SU-DHL-6 (cell line): ENCODE data around the gene RHEX.

Experiments
- H2AFZ ChIP-seq: fragments of 200-600 bp; sonication (generic); 2 replicates; pipeline ENCODE4 v1.6.1; 2014; ENCODE audit warnings: low read depth, mild to moderate bottlenecking, moderate library complexity, mixed read lengths, antibody characterized with exemption, low read length; ENCODE audit not compliant: severe bottlenecking
- H3F3A ChIP-seq: fragments of 200-600 bp; shearing (Covaris generic); 2 replicates; pipeline ENCODE4 v1.6.0; 2016; ENCODE audit warnings: antibody characterized with exemption, mild to moderate bottlenecking; ENCODE audit not compliant: insufficient read depth
- H3K27ac ChIP-seq: fragments of 200-600 bp; sonication (generic); 2 replicates; pipeline ENCODE4 v1.5.1; 2016; ENCODE audit warnings: low read depth, mild to moderate bottlenecking, low read length, moderate library complexity, mixed read lengths
- H3K27me3 ChIP-seq: fragments of 200-600 bp; sonication (generic), shearing (Covaris generic); 2 replicates; pipeline ENCODE4 v1.6.0; 2014; ENCODE audit warnings: mild to moderate bottlenecking, low read length
- H3K36me3 ChIP-seq: fragments of 200-600 bp; sonication (generic); 2 replicates; pipeline ENCODE4 v1.6.1; 2014; ENCODE audit warnings: mild to moderate bottlenecking, low read length, mixed read lengths
- H3K4me2 ChIP-seq: fragments of 300-600, 200-600 bp; shearing (Covaris generic), sonication (generic); 2 replicates; pipeline ENCODE4 v1.6.0; 2014; ENCODE audit warnings: low read length, low read depth, mild to moderate bottlenecking; ENCODE audit not compliant: poor library complexity, severe bottlenecking
- H3K4me3 ChIP-seq: fragments of 200-600 bp; sonication (generic); 2 replicates; pipeline ENCODE4 v1.5.1; 2014; ENCODE audit warnings: antibody characterized with exemption, low read length, mild to moderate bottlenecking, mixed read lengths; ENCODE audit not compliant: insufficient read depth, poor library complexity, severe bottlenecking
- H3K79me2 ChIP-seq: fragments of 200-600 bp; sonication (generic); 2 replicates; pipeline ENCODE4 v1.6.1; 2014; ENCODE audit warnings: mild to moderate bottlenecking, low read length, moderate library complexity; ENCODE audit not compliant: insufficient read depth
- H3K9ac ChIP-seq: fragments of 200-600 bp; sonication (generic); 2 replicates; pipeline ENCODE4 v1.7.0; 2014; ENCODE audit warnings: mild to moderate bottlenecking, low read length
- H3K9me2 ChIP-seq: fragments of 200-600 bp; sonication (generic); replicated peaks from 2 replicates; pipeline ENCODE4 v1.6.1; 2014; ENCODE audit warnings: low read length; ENCODE audit not compliant: insufficient read depth
- H3K9me3 ChIP-seq: fragments of 200-600 bp; sonication (generic); 2 replicates; pipeline ENCODE4 v1.6.1; 2014; ENCODE audit warnings: low read length, mixed read lengths; ENCODE audit not compliant: insufficient read depth
- H4K20me1 ChIP-seq: fragments of 200-600 bp; sonication (generic); 2 replicates; pipeline ENCODE4 v1.6.1; 2014; ENCODE audit warnings: low read depth, mild to moderate bottlenecking, antibody characterized with exemption, low read length, moderate library complexity, mixed read lengths
- EZH2phosphoT487 ChIP-seq: fragments of 200-600 bp; sonication (generic), shearing (Covaris generic); conservative IDR thresholded peaks from 2 replicates; pipeline ENCODE4 v1.6.1; 2018; ENCODE audit warnings: mild to moderate bottlenecking, antibody characterized with exemption, low read length, moderate library complexity, mixed read lengths
- TF ChIP-seq, protein P1 (sequence below): fragments of 200-600 bp; sonication (generic); IDR thresholded peaks from one replicate; pipeline ENCODE4 v1.5.1; 2017; ENCODE audit warnings: antibody characterized with exemption, mild to moderate bottlenecking, low read length, moderate library complexity; ENCODE audit not compliant: insufficient read depth, poor library complexity, severe bottlenecking

The RHEX gene

DNA sequence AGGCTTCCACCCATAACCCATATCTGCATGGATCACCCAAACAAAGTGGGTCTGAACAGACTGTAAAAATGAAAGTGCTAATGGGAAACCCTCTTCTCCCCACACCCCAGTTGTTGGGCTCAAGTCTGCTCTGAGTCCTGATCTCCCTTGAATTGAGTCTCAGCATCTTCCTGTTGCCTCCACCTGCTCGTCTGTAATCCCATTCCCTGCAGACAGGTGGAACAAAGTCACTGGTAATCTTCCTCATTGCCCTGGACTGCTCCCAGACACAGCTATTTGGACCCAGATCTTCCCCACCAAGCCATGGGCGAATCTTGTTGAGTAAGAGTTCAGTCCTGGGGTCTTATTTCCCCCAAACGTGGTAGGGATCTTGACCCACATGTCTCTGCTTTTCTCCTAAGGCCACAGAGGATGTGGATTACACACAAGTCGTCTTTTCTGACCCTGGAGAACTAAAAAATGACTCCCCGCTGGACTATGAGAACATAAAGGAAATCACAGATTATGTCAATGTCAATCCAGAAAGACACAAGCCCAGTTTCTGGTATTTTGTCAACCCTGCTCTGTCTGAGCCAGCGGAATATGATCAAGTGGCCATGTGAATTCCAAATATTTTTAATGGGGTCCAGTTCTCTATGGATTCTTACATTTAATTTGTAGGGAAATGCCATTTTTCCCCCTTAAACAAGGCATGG, 48.5 kb downstream of the RHEX start:
- Histone ChIP-seq H3K9ac (no peak overlapping the region), H3F3A (no peaks in the 10 kb centered on the region), H3K27me3 (no peaks in the 10 kb centered on the region), H3K79me2 (no peaks in the 10 kb centered on the region), H3K27ac (no peak overlapping the region), H4K20me1 (no peaks in the 10 kb centered on the region), H2AFZ (no peak overlapping the region), H3K4me3 (no peak overlapping the region), H3K9me3 (no peaks in the 10 kb centered on the region), H3K36me3 (no peaks in the 10 kb centered on the region), H3K9me2 (no peaks in the 10 kb centered on the region), H3K4me2 (no peak overlapping the region)
- no peak for TF ChIP-seq EZH2phosphoT487
- TF ChIP-seq, protein P1, sequence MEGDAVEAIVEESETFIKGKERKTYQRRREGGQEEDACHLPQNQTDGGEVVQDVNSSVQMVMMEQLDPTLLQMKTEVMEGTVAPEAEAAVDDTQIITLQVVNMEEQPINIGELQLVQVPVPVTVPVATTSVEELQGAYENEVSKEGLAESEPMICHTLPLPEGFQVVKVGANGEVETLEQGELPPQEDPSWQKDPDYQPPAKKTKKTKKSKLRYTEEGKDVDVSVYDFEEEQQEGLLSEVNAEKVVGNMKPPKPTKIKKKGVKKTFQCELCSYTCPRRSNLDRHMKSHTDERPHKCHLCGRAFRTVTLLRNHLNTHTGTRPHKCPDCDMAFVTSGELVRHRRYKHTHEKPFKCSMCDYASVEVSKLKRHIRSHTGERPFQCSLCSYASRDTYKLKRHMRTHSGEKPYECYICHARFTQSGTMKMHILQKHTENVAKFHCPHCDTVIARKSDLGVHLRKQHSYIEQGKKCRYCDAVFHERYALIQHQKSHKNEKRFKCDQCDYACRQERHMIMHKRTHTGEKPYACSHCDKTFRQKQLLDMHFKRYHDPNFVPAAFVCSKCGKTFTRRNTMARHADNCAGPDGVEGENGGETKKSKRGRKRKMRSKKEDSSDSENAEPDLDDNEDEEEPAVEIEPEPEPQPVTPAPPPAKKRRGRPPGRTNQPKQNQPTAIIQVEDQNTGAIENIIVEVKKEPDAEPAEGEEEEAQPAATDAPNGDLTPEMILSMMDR = no peak

GRCh38 chr1:206102292-206102936, 49.4 kb downstream of the RHEX start:
- Histone ChIP-seq H3K4me2 (no peak overlapping the region), H3K36me3 (no peaks in the 10 kb centered on the region), H3K27ac (no peak overlapping the region), H3K79me2 (no peaks in the 10 kb centered on the region), H3K9me3 (no peaks in the 10 kb centered on the region), H3F3A (no peaks in the 10 kb centered on the region), H3K9ac (no peak overlapping the region), H3K9me2 (no peaks in the 10 kb centered on the region), H4K20me1 (no peaks in the 10 kb centered on the region), H3K4me3 (no peak overlapping the region), H2AFZ (no peak overlapping the region), H3K27me3 (no peaks in the 10 kb centered on the region)
- no peak for TF ChIP-seq EZH2phosphoT487
- TF ChIP-seq, protein P1 = no peak

DNA sequence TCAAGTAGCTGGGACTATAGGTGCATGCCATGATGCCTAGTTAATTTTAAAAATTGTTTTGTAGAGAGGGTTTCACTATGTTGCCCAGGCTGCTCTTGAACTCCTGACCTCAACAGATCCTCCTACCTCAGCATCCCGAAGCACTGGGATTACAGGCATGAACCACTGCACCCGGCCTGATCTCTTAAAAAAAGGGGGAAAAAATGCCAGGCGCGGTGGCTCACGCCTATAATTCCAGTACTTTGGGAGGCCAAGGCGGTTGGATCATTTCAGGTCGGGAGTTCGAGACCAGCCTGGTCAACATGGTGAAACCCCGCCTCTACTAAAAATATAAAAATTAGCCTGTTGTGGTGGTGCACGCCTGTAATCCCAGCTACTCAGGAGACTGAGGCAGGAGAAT, 51.0 kb downstream of the RHEX start:
- Histone ChIP-seq H3K4me3 (no peak overlapping the region), H3K27ac (no peak overlapping the region), H3K79me2 (no peaks in the 10 kb centered on the region), H3K9ac (no peak overlapping the region), H3K9me3 (no peaks in the 10 kb centered on the region), H2AFZ (no peak overlapping the region), H3F3A (no peaks in the 10 kb centered on the region), H3K4me2 (no peak overlapping the region), H3K36me3 (no peaks in the 10 kb centered on the region), H3K9me2 (no peaks in the 10 kb centered on the region), H4K20me1 (no peaks in the 10 kb centered on the region), H3K27me3 (no peaks in the 10 kb centered on the region)
- TF ChIP-seq EZH2phosphoT487 = no peak
- TF ChIP-seq, protein P1 = no peak
